Hepatocyte (in vitro differentiated cells): ENCODE measurements around the gene CHST8.

Experiments used
- EZH2 ChIP-seq: fragments of 200-600 bp; sonication (generic); IDR thresholded peaks from 2 replicates; pipeline ENCODE4 v1.6.1; 2016; ENCODE audit warnings: antibody characterized with exemption, mild to moderate bottlenecking, borderline replicate concordance
- TF ChIP-seq, protein P1 (sequence below): fragments of 200-600 bp; sonication (generic); IDR thresholded peaks from 2 replicates; pipeline ENCODE4 v1.5.1; 2016; ENCODE audit warnings: antibody characterized with exemption, mild to moderate bottlenecking; ENCODE audit not compliant: poor library complexity

DNA sequence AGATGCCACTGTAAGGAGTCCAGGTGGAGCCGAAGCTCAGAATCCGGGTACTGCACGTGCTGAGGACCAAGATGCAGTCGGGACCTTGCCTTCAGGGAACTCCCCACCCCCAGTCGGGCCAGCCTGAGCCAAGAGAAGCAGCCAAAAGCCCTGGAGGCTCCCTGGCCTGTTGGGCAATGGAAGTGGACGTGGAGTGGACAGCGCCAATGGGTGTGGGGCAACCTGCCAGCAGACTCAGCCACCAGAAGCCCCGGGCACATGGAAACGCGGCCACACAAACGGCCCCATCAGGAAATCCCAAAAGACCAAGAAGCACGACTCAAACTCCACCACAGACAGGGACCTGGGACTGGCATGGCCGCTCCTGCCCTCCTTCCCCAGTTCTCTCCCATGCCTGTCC is 144.9 kb downstream of the CHST8 start:
- TF ChIP-seq, protein P1, sequence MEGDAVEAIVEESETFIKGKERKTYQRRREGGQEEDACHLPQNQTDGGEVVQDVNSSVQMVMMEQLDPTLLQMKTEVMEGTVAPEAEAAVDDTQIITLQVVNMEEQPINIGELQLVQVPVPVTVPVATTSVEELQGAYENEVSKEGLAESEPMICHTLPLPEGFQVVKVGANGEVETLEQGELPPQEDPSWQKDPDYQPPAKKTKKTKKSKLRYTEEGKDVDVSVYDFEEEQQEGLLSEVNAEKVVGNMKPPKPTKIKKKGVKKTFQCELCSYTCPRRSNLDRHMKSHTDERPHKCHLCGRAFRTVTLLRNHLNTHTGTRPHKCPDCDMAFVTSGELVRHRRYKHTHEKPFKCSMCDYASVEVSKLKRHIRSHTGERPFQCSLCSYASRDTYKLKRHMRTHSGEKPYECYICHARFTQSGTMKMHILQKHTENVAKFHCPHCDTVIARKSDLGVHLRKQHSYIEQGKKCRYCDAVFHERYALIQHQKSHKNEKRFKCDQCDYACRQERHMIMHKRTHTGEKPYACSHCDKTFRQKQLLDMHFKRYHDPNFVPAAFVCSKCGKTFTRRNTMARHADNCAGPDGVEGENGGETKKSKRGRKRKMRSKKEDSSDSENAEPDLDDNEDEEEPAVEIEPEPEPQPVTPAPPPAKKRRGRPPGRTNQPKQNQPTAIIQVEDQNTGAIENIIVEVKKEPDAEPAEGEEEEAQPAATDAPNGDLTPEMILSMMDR = no peak
- TF ChIP-seq EZH2 = no peak
